ENCODE data around the gene ZFYVE1.
"Not testable (repeated sequence)": the region's sequence is repeated elsewhere in the genome, so short reads cannot be mapped to it uniquely, and the experiment has no call there.

ZFYVE1 gene, protein sequence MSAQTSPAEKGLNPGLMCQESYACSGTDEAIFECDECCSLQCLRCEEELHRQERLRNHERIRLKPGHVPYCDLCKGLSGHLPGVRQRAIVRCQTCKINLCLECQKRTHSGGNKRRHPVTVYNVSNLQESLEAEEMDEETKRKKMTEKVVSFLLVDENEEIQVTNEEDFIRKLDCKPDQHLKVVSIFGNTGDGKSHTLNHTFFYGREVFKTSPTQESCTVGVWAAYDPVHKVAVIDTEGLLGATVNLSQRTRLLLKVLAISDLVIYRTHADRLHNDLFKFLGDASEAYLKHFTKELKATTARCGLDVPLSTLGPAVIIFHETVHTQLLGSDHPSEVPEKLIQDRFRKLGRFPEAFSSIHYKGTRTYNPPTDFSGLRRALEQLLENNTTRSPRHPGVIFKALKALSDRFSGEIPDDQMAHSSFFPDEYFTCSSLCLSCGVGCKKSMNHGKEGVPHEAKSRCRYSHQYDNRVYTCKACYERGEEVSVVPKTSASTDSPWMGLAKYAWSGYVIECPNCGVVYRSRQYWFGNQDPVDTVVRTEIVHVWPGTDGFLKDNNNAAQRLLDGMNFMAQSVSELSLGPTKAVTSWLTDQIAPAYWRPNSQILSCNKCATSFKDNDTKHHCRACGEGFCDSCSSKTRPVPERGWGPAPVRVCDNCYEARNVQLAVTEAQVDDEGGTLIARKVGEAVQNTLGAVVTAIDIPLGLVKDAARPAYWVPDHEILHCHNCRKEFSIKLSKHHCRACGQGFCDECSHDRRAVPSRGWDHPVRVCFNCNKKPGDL

DNA sequence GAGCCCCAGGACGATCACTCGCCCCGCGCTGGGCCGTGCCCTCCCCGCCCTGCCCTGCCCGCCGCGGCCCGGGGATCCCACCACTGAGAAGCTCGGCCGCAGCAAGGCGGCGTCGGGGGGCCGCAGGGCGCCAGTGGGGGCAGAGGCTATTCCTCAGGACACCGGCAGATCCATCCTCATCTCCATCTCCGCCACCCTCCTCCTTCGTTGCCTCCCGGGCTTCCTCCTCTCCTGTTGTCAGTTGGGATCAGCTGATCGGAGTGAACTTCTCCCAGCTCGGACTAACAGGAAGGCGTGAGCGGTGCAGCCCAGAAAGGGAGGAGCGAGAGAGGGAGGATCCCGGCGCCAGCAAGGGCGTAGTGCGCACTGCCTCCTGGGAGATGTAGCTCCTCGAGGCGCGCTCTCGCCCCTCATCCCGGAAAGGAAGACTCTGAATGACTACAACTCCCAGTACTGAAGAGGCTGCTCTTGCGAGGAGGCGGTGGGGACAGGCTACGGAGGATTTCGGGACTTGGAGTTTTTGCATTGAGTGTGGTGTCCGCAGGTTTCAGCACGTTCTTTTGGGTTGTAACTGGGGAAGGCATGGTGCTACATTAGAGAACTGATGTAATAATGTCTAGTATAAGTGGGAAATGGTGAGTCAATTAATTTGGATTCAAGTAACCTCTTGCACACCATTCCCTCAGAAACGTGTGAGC, at the start of gene ZFYVE1:
Gene ZFYVE1 (minus strand): TSS at position 262 of the 698 bp plus-strand sequence. CDS start 2,598 bp downstream, outside the sequence.
- peak; percentile 92 for DNase-seq

DNA sequence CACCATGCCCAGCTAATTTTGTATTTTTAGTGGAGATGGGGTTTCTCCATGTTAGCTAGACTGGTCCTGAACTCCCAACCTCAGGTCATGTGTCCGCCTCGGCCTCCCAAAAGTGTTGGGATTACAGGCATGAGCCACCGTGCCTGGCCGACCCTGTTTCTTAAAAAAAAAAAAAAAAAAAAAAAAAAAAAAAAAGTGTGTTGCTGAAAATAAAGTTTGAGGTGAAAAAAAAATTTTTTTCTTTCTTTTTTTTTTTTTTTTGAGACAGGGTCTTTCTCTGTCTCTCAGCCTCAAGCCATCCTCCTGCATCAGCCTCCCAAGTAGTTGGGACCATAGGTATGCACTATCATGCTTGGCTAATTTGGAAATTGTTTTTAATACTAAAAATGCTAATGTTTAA, 42.7 kb upstream of the ZFYVE1 start:
- no peak for DNase-seq

DNA sequence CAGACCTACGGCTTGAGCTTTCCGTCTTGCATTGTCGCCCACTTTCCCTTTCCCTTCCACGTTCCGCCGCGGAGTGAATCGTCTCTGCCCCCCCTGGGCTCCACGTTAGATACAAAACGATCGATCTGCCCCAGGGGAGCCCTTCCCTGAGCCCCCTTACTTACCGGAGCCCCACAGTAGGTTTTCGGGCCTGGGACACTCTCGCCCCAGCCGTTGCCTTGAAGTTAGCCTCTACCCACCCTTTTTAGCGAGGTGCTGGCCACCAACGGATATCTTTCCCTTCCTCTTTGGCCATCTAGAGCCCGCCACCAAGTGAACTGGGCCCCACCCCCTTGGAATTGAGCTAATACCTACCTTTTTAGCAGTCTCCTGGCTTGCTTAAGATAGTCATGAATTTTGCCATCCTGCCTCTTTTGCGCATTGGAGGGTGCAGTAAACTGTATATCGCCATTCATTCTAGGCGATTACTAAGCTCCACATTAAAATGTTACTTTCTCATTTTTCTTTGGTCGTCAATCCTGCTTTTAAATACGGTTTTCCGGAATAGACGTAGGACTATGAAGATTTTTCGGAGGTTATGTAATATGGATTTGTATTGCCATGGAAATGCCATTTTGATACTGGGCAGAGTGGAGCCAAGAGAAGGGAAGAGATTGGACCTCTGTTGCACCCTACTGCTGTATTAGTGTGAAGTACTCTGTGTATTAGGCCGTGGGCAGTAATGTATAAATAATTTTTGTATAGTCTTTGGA, 32.2 kb upstream of the ZFYVE1 start:
- DNase-seq = no peak

DNA sequence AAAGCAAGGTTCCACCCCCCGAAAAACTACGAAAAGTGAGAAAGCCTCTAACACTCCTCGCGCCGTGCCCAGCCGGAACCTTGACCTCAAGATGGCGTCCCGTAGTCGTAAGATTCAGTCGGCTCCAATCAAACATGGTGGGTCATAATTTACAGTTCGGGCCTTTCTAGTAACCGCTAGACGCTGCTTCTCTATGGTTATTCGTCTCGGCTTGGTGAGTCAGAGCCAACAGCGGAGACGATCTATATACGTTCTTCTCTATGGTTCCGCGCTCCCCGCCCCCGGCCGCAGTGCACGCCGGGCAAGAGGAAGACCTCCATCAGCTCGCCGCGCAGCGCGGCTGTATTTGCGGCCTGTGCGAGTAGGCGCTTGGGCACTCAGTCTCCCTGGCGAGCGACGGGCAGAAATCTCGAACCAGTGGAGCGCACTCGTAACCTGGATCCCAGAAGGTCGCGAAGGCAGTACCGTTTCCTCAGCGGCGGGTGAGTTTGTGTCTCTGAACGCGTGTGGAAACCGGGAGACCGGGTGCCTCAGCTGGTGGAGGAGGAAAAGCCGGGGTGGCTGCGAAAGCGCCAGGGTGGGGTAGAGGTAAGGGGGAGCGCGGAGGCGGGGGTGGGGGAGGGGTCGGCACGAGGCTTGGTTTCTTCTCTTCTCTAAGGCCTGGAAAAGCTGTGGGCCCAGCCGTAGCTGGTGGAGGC, 31.5 kb upstream of the ZFYVE1 start, which contains the start of gene RBM25:
Gene RBM25 (plus strand): TSS at position 311 of the 698 bp plus-strand sequence. CDS start 13,108 bp downstream, outside the sequence.
- DNase-seq = peak; percentile 95

DNA sequence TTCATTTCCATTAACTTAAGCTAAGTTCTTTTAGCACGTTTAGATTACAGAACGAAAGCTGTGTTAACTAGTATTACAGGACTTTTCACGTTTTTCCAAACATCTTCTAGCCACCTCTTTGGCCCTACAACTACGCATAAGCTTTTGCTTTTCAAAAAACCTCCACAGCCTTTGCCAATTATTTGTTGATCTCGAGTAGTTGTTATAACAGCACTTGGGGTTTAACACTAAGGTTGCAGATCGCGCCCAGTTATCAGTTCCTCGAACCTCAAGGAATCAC, 31.0 kb upstream of the ZFYVE1 start:
- DNase-seq = no peak

DNA sequence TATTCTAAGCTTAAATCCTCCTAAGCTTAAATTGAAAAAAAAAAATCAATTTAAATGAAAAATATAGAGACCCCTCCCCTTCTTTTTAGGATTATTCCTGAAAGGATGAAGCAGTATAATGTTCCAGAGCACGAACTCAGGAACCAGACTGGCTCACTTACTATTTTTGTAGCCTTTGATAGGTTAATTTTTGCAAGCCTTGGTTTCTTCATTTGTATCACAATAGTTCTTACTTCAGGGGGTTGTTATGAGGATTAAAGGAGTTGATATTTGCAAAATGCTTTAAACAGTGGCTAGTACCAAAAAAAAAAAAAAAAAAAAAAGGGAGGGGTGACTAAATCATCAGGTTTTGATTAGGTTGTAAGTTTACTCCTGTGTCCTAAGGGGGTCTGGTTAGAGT, 28.3 kb upstream of the ZFYVE1 start:
- DNase-seq = no peak

DNA sequence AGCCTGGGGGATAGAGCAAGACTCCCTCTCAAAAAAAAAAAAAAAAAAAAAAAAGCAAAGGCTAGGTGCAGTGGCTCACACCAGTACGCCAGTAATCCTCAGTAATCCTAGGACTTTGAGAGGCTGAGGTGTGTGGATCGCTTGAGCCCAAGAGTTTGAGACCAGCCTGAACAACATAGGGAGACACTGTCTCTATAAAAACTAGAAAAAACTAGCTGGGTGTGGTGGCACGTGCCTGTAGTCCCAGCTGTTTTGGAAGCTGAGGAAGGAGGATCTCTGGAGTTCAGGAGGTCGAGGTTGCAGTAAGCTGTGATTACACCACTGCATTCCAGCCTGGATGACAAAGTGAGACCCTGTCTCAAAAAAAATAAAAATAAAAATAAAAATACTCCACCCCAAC, 22.5 kb upstream of the ZFYVE1 start:
- DNase-seq = no peak

DNA sequence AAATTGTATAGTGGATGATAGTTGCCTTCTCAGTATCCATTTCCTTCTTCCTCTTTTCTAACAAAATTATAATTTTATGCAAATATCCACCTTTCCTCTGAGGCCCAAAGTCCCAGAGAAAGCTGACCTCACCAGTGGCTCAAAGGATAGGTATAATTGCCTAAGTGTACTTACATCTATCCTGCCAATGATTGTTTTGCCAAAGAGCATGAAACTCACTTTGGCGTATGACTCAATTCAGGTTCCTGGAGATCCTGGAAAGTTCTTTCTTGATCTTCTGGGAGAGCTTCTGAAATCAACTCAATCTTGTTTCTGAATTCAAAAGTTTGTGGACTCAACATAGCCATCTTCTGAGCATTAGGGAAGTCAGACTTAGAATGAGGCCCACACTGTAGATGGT, 20.9 kb upstream of the ZFYVE1 start:
- DNase-seq = no peak

DNA sequence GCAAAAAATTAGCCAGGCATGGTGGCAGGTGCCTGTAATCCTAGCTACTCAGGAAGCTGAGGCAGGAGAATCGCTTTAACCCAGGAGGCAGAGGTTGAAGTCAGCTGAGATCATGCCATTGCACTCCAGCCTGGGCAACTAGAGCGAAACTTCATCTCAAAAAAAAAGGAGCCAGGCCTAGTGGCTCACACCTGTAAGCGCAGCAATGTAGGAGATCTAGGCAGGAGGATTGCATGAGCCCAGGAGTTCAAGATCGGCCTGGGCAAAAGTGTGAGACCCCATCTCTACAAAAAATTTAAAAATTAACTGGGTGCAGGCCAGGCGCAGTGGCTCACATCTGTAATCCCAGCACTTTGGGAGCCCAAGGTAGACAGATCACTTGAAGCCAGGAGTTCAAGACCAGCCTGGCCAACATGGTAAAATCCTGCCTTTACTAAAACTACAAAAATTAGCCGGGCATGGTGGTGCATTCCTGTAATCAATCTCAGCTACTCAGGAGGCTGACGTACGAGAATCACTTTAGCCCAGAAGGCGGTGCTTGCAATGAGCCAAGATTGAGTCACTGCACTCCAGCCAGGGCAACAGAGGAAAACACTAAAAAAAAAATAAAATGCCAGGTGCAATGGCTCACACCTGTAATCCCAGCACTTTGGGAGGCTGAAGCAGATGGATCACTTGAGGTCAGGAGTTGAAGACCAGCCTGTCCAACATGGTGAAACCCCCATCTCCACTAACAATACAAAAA, 10.0 kb upstream of the ZFYVE1 start:
- not testable (repeated sequence) for DNase-seq

DNA sequence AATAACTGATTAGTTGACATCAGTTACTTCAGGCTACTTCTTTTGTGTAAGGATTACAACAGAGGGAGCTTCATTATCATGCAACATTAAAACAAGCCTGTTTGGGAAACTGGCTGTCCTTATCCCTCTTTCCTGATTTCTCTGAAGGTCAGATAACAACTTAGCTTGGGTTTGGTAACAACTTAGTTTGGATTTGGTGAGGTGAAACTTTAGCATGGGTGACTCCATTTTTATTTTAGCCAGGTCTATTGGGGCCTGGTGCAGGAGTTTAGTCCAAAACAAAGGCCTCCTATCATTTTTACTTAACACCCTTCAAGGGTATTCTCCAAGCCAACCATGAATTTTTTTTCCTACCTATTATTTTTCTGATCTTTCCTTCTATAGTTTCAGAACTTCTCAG, 1.1 kb upstream of the ZFYVE1 start:
- no peak for DNase-seq

DNA sequence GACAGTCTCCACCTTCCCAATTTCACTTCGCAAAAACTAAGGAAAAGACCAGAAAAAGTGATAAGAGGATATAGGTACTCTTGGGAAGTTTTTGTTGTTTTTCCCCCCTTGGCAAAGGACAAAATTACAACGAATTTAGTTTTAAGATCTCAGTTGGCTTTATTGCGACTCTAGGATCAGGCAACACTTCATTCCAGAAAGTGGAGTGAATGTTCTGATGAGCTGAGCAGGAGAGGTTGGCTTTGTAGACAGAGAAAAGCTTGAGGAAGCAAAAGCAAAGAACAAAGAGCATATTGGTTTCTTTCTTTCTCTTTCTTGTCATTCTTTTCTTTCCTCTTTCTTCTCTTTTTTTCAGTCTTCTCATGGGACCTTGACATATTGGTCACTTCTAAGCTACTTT, 640 bp upstream of the ZFYVE1 start:
- DNase-seq = no peak

DNA sequence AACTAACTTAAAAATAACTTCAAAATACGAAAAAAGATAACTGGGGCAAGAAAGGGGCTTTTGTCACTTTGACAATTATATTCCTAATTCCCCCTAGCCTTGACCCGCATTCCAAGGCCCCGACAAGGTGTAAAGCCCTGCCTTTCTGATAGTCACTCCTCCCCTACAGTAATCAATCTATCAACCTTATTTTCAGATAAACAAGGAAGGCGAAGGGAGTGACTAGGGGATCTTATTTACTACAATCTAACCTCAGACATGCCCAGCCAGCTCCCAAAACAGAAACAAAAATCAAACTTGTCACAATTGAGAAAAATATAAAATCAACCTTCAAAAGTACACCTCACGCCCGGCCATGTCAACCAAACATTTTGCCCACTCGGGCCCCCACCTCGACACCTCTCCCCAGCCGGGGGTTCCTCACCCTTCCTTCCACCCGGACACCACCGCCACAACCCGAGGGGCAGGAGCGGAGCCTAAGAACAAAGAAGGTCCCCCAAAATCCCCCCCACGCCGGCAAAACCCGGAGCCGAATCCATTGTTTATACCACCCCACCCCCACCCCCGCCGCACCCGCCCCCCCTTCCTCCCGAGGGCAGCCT, 562 bp downstream of the ZFYVE1 start:
- DNase-seq = no peak

DNA sequence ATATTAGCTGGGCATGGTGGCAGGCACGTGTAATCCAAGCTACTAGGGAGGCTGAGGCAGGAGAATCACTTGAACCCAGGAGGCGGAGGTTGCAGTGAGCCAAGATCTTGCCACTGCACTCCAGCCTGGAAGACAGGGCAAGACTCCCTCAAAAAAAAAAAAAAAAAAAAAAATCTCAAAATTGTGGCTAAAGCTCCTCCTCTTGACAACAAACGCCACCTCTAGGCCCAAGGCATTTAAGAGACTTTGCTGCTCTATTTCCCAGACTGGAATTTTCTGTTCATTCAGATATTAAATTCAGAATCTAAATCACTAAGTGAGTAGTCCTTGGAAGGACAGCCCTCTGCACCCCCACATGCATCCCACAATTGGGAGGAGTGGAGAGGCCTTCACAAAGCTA, 1.4 kb downstream of the ZFYVE1 start:
- no peak for DNase-seq

DNA sequence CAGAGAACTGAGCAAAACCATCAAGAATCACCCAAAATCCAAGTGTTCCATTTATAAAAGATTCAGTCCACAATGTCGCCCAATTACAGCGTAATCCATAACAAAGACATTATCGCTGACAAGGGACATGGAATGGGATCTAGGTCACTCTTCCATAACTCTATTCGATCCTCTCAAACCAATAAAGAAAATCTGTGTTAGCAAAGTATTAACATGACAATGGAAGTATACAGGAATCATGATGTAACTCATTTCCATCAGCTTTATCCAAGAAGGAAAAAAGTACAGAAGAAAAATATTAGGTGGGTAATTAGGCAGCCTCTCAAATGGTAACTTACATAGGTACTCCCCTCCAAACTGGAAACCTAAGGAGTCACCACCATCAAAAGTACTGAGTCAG, 4.9 kb downstream of the ZFYVE1 start:
- no peak for DNase-seq

DNA sequence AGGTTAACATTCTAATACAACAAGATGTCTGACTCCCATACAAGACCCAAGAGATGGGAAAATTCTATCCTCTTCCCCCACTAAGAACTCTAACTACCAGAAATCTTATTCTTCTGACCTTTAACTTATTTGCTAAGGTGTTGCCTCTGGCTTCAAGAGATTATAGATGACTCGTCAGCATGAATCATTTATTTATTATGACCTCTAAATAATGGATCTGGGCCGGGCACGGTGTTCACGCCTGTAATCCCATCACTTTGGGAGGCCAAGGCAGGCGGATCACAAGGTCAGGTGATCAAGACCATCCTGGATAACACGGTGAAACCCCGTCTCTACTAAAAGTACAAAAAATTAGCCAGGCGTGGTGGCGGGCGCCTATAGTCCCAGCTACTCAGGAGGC, 10.9 kb downstream of the ZFYVE1 start:
- DNase-seq = not testable (repeated sequence)

DNA sequence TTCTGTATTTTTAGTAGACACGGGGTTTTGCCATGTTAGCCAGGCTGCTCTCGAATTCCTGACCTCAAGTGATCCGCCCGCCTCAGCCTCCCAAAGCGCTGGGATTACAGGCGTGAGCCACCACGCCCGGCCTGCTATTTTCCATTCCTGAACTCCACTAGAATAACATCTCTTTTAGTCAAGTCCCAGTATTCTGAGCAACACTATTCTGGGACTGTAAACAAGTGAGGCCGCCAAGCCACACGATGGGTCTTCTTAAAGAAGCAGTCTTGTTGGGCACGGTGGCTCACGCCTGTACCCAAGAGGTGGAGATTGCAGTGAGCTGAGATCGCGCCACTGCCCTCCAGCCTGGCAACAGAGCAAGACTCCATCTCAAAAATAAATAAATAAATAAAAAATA, 11.4 kb downstream of the ZFYVE1 start:
- not testable (repeated sequence) for DNase-seq

DNA sequence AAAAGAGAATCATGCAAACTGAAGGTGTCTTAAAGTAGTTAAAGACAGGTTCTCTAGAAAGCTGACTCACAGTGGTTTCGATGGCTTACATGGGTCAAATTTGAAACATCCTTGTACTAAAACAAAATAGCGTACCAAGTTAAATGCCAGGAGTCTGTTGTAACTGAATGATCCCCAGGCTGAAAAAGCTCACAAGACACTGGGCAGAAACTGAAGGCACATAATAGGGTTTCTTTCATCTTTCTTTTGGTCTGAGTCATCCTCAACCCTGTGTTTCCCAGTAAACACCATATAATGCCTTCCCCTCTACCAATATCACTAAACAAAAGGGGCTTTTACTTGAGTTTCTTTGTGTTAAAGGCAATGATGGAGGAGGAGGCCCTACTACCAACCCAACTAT, 12.8 kb downstream of the ZFYVE1 start:
- DNase-seq = no peak

DNA sequence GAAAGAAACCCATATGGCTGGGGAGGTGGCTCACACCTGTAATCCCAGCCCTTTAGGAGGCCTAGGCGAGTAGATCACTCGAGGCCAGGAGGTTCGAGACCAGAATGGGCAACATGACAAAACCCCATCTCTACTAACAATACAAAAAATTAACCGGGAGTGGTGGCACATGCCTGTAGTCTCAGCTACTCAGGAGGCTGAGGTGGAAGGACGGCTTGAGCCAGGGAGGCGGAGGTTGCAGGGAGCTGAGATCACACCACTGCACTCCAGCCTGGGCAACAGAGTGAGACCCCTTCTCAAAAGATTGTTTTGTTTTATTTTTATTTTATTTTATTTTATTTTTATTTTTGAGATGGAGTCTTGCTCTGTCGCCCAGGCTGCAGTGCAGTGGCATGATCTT, 15.7 kb downstream of the ZFYVE1 start:
- DNase-seq = not testable (repeated sequence)

DNA sequence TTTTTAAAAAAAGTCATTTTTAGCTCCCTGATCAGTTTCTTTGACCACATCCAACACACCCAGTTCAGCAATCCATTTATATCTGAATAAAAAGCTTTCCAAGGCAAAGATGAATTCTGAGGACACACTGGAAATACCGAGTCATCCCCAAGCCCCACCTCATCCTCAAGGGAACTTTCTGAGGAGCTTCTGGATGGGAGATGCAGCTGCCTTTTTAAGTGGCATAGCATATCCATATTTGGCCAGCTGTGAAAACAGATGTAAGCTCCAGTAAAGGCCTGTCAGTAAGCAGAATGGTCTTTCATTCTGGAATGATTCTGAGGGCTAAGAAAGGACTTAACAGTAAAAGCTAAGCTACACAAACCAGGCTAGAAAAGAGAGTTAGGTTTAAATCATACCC, 18.4 kb downstream of the ZFYVE1 start:
- no peak for DNase-seq

DNA sequence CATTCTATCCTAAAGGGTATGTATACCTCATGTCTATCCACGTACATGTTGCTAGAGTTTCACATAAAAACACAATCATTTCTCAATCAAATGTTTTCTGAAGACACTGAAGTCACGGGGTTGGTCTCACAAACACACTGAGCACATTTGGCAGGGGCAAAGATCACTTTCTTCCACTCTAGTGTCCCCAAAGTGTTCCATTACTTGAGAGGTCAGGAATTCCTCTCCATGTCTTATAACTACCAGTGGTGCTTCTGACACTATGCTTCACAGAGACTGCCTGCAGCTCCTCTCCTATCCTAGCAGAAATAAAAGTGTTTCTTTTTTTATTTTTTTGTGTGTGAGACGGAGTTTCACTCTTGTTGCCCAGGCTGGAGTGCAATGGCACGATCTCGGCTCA, 19.1 kb downstream of the ZFYVE1 start:
- no peak for DNase-seq

DNA sequence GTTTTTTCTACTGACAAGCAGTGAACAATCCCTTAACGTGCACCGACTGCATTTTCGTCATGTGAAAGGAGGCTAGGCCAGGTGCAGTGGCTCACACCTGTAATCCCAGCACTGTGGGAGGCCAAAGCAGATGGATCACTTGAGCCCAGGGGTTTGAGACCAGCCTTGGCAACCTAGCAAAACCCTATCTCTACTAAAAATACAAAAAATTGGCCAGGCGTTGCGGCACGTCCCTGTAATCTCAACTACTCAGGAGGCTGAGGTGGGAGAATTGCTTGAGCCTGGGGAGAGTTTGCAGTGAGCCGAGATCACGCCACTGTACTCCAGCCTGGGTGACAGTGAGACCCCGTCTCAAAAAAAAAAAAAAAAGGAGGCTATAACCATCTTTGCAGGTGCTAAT, 22.3 kb downstream of the ZFYVE1 start:
- DNase-seq = not testable (repeated sequence)

Data from stimulated activated CD8-positive, alpha-beta memory T cell treated with anti-CD3 and anti-CD28 coated beads, Interleukin-4, amount 100 ng/mL, for 48 hours (primary cell).